CD1c-positive myeloid dendritic cell (primary cell): ENCODE data around the gene BAK1.
"Not testable (repeated sequence)": the region's sequence is repeated elsewhere in the genome, so short reads cannot be mapped to it uniquely, and the experiment has no call there.

Experiments used
- DNase-seq: peaks from one replicate; pipeline ENCODE4 v3.0.0-alpha.2; 2016; ENCODE audit errors: extremely low spot score

The BAK1 gene

DNA sequence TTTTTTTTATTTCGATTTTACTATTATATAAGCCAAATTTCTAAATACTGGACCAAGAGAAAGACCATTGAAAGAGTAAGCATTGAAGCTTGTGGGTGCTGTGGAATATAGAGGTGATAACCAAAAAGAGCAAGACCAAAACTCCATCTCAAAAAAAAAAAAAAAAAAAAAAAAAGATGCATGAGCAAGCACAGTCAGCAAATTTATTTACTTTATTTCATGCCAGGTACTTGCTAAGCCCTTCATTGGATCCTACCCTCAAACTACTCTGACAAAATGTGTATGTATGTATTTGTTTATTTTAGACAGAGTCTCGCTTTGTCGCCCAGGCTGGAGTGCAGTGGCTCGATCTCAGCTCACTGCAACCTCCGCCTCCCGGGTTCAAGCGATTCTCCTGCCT, 27.8 kb downstream of the BAK1 start:
- no peak for DNase-seq

DNA sequence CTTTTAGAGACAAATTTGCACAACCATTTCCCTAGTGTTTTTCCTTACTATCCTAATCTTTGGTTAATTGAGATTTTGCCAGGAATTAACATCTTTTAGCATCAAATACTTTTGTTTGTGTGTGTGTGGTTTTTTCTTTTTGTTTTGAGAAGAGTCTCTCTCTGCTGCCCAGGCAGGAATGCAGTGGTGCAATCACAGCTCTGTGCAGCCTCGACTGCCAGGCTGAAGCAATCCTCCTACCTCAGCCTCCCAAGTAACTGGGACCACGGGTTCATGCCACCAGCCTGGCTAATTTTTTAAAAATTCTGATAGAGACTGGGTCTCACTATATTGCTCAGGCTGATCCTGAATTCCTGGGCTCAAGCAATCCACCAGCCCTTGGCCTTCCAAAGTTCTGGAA, 28.5 kb downstream of the BAK1 start:
- DNase-seq: no peak

- DNase-seq: no peak
Measured at GRCh38 chr6:33549896-33550295, 30.2 kb downstream of the BAK1 start.

GRCh38 chr6:33549196-33549595, 30.9 kb downstream of the BAK1 start:
- no peak for DNase-seq

GRCh38 chr6:33547499-33547898, 32.6 kb downstream of the BAK1 start:
- DNase-seq: no peak

DNA sequence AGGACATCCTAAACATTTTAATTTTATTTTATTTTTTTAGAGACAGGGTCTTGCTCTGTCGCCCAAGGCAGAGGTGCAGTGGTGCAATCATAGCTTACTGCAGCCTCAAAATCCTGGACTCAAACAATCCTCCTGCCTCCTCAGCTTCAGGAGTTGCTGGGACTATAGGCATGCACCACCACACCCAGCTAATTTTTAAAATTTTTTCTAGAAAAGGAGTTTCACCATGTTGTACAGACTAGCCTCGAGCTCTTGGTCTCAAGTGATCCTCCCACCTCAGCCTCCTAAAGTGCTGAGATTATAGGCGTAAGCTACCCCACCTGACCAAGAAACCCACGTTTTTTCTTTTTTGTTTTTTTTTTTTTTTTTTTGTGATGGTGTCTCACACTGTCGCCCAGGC, 33.3 kb downstream of the BAK1 start:
- no peak for DNase-seq

- DNase-seq: not testable (repeated sequence)
Measured at GRCh38 chr6:33545292-33545691, 34.8 kb downstream of the BAK1 start.

DNA sequence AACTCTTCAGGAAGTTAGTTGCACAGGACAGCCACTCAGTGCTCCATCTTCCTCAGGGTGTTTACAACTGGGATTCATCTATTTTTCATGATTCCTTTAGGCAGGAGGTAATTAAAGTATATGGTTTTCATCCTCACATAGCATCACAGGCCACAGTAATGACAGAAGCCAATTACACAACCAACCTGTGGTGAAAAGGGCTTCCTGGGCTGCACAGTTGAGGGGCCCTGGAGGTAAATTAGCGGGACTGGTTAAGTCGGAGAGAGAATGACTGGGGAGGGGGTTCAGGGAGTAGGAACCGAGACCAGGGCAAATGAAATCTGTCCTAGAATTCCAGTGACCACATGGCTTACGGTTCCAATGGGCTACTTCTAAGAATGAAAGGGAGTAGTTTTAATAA, 37.0 kb downstream of the BAK1 start:
- no peak for DNase-seq

DNA sequence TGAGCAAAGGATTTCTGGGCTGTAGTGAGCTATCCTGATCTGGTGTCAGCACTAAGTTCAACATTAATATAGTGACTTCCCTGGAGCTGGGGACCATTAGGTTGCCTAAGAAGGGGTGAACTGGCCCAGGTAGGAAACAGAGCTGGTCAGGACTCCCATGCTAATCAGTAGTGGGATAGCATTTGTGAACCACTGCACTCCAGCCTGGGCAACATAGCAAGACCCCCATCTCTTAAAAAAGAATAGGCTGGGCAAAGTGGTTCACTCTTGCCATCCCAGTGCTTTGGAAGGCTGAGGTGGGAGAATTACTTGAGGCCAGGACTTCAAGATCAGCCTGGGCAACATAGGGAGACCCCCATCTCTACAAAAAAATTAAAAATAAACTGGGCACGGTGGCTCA, 39.3 kb downstream of the BAK1 start:
- DNase-seq: no peak

DNA sequence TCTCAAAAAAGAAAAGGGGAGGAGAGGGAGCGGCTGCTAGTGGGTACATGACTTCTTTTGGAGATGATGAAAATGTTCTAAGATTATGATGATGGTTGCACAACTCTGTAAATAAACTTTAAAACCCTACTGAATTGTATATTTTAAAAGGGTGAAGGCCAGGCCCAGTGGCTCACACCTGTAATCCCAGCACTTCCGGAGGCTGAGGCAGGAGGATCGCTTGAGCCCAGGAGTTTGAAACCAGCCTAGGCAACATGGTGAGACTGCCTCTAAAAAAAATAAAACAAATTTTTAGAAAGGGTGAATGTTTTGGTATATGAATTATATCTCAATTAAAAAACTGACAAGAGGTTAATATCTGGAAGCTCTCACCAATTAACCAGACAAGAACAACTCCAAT, 45.4 kb downstream of the BAK1 start:
- no peak for DNase-seq

DNA sequence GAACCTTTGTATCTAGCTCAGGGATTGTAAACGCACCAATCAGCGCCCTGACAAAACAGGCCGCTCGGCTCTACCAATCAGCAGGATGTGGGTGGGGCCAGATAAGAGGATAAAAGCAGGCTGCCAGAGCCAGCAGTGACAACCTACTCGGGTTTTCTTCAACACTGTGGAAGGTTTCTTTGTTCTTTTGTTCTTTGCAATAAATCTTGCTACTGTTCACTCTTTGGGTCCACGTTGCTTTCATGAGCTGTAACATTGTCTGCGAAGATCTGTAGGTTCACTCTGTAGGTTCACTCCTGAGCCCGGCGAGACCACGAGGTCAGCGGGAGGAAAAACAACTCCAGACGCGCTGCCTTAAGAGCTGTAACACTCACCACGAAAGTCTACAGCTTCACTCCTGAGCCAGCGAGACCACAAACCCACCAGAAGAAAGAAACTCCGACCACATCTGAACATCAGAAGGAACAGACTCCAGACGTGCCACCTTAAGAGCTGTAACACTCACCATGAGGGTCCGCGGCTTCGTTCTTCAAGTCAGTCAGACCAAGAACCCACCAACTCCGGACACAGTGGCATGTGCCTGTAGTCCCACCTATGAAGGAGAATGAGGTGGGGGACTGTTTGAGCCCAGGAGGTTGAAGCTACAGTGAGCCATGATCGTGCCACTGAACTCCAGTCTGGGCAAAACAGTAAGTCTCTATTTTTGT, 46.8 kb downstream of the BAK1 start:
- DNase-seq: not testable (repeated sequence)

DNA sequence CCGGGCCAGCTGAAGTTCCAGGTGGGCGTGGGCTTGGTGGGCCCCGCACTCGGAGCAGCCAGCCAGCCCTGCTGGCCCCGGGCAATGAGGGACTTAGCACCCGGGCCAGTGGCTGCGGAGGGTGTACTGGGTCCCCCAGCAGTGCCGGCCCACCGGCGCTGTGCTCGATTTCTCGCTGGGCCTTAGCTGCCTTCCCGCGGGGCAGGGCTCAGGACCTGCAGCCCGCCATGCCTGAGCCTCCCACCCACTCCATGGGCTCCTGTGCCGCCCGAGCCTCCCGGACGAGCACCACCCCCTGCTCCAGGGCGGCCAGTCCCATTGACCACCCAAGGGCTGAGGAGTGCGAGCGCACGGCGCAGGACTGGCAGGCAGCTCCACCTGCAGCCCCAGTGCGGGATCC, 47.6 kb downstream of the BAK1 start:
- not testable (repeated sequence) for DNase-seq

GRCh38 chr6:33530617-33531016, 49.5 kb downstream of the BAK1 start:
- DNase-seq: not testable (repeated sequence)
